K562 (cell line): ENCODE results near the gene PLEKHG5. TPM values are rescaled to one million over a fixed set of nuclear protein-coding genes. Genes with fewer than 3 reads are reported as not detected.
A peak's percentile ranks its signal among the peaks of the same experiment; 100 is the strongest.

Experiments
- CC2D1A ChIP-seq: fragments of 450-650 bp; IDR thresholded peaks from 2 replicates; pipeline ENCODE4 v1.6.1; 2017; ENCODE audit warnings: mild to moderate bottlenecking
- KDM2B ChIP-seq: fragments of 250-450 bp; sonication (Bioruptor Pico); IDR thresholded peaks from 2 replicates; pipeline ENCODE4 v1.8.0; 2021; ENCODE audit warnings: mild to moderate bottlenecking, moderate library complexity
- LARP7 ChIP-seq: fragments of 450-650 bp; IDR thresholded peaks from 2 replicates; pipeline ENCODE4 v1.6.1; 2016
- MAX ChIP-seq: sonication (generic); formaldehyde crosslinking; IDR thresholded peaks from 2 replicates; pipeline ENCODE4 v1.9.0; 2022; ENCODE audit warnings: mild to moderate bottlenecking, missing genetic modification reagents
- POLR2B ChIP-seq: fragments of 450-650 bp; IDR thresholded peaks from 2 replicates; pipeline ENCODE4 v1.6.1; 2018; ENCODE audit warnings: low read depth; ENCODE audit not compliant: partially characterized antibody
- STAT6 ChIP-seq: sonication (generic); formaldehyde crosslinking; IDR thresholded peaks from 2 replicates; pipeline ENCODE4 v1.8.1; 2023; ENCODE audit warnings: mild to moderate bottlenecking, missing genetic modification reagents
- ZNF518B ChIP-seq: fragments of 250-450 bp; sonication (Bioruptor Pico); IDR thresholded peaks from 2 replicates; pipeline ENCODE4 v1.5.0; 2021; ENCODE audit warnings: mild to moderate bottlenecking, moderate library complexity
- polyA plus RNA-seq, 8 experiments: library from polyadenylated mRNA; depleted of rRNA in 4 of 8; stranded (reverse) in 5 of 8; unstranded in 3 of 8; fragments of >200 nt; fragmentation: Nextera tagmentation in 2 of 8; fragmentation: Illumina TruSeq in 1 of 8; extraction: Ambion mirVana in 2 of 8; extraction: Trizol in 1 of 8; gene quantifications; 2 replicates each; pipeline versions ENCODE4 v1.2.1 to v1.2.3, GENCODE V29; 2011 to 2014; ENCODE audit warnings: inconsistent platforms in 1 of 8, missing spikeins in 1 of 8
- total RNA-seq, 7 experiments: library from RNA; depleted of rRNA in 6 of 7; stranded (reverse); fragments of >200 nt in 6 of 7; fragmentation: Illumina TruSeq in 2 of 7; extraction: Trizol in 2 of 7; gene quantifications; 2 replicates each; pipeline versions ENCODE4 v1.2.1 to v1.2.3, GENCODE V29; 2011 to 2021; ENCODE audit warnings: low replicate concordance in 1 of 7
- TF ChIP-seq, protein P1 (sequence below), 2 experiments: fragments of 450-650 bp; formaldehyde crosslinking in 1 of 2; IDR thresholded peaks; 2 replicates each; pipeline versions ENCODE4 v1.4.0 to v1.6.1; 2014 to 2020; ENCODE audit warnings: mild to moderate bottlenecking in 2 of 2, borderline replicate concordance in 1 of 2, low read depth in 1 of 2
- TF ChIP-seq, protein P2 (sequence below): fragments of 450-650 bp; formaldehyde crosslinking; IDR thresholded peaks from 2 replicates; pipeline ENCODE4 v1.4.0; 2020; ENCODE audit warnings: mild to moderate bottlenecking, moderate library complexity

PLEKHG5 gene
- total and polyA plus RNA-seq, 9 of the 15 experiments (the other 6 are each of a cell fraction or from before 2014, with no cell fraction given): 0.04 to 0.29 (median 0.09) TPM; not detected in 3

GRCh38 chr1:6438047-6438525 lies 53.4 kb downstream of the PLEKHG5 start (continued):
- TF ChIP-seq, protein P1, sequence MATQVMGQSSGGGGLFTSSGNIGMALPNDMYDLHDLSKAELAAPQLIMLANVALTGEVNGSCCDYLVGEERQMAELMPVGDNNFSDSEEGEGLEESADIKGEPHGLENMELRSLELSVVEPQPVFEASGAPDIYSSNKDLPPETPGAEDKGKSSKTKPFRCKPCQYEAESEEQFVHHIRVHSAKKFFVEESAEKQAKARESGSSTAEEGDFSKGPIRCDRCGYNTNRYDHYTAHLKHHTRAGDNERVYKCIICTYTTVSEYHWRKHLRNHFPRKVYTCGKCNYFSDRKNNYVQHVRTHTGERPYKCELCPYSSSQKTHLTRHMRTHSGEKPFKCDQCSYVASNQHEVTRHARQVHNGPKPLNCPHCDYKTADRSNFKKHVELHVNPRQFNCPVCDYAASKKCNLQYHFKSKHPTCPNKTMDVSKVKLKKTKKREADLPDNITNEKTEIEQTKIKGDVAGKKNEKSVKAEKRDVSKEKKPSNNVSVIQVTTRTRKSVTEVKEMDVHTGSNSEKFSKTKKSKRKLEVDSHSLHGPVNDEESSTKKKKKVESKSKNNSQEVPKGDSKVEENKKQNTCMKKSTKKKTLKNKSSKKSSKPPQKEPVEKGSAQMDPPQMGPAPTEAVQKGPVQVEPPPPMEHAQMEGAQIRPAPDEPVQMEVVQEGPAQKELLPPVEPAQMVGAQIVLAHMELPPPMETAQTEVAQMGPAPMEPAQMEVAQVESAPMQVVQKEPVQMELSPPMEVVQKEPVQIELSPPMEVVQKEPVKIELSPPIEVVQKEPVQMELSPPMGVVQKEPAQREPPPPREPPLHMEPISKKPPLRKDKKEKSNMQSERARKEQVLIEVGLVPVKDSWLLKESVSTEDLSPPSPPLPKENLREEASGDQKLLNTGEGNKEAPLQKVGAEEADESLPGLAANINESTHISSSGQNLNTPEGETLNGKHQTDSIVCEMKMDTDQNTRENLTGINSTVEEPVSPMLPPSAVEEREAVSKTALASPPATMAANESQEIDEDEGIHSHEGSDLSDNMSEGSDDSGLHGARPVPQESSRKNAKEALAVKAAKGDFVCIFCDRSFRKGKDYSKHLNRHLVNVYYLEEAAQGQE (IDR thresholded peaks at IDR 0.05; ENCODE audit: borderline replicate concordance): peak; percentile 73
- TF ChIP-seq, protein P1 (CRISPR knock-in tag; IDR thresholded peaks at IDR 0.05; ENCODE audit: low read depth): no peak
- TF ChIP-seq LARP7: no peak
- TF ChIP-seq MAX (CRISPR knock-in tag): peak; percentile 32; the same call in 1 of the 2 replicates
- no peak for TF ChIP-seq POLR2B
- TF ChIP-seq CC2D1A: 0 out of 2 replicates have a peak, but pooled peaks have one; percentile 32
- TF ChIP-seq ZNF518B (CRISPR knock-in tag): no peak
- TF ChIP-seq, protein P2, sequence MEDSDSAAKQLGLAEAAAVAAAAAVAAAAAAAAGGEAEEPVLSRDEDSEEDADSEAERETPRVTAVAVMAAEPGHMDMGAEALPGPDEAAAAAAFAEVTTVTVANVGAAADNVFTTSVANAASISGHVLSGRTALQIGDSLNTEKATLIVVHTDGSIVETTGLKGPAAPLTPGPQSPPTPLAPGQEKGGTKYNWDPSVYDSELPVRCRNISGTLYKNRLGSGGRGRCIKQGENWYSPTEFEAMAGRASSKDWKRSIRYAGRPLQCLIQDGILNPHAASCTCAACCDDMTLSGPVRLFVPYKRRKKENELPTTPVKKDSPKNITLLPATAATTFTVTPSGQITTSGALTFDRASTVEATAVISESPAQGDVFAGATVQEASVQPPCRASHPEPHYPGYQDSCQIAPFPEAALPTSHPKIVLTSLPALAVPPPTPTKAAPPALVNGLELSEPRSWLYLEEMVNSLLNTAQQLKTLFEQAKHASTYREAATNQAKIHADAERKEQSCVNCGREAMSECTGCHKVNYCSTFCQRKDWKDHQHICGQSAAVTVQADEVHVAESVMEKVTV (CRISPR knock-in tag): peak; percentile 21; the same call in 1 of the 2 replicates
- peak; percentile 94; the same call in 1 of the 2 replicates for TF ChIP-seq STAT6 (CRISPR knock-in tag)
- TF ChIP-seq KDM2B (CRISPR knock-in tag): no peak
